HG02938 (cell line): Measurements from ENCODE around the gene CRABP1.

Source experiments
- ATAC-seq: cut with Tn5 transposase; IDR thresholded peaks from one replicate; pipeline ENCODE4 v1.9.1; 2021; ENCODE audit warnings: mild to moderate bottlenecking, moderate library complexity; ENCODE audit not compliant: unreplicated experiment

Gene CRABP1

DNA sequence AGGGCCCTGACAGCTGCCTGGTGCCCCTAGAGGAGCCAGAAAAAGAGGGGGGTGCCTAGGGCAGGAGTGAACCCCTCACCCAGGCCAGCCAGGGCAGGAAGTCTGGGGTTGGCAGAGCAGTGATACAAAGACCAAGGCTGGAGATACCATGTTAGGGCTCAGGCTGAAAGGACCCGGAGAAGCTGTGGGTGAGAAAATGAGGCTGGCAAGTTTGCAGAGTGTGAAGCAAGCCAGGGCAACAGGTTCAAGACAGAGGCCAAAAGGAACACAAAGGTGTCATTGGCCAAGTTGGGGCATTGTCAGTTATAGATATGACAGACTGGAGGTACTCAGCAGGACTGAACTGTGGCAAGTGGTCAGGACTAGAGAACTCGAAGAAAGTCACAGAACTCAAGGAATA, 57.2 kb downstream of the CRABP1 start:
- no peak for ATAC-seq
